ENCODE measurements around the gene MAP4K1. TPM values are rescaled to one million over a fixed set of nuclear protein-coding genes. Genes with fewer than 3 reads are reported as not detected.
A peak's percentile ranks its signal among the peaks of the same experiment; 100 is the strongest.

Gene MAP4K1
- total RNA-seq, 4 donors from 2014 or later, result 0.68 to 2.8 (median 1.8) TPM

DNA sequence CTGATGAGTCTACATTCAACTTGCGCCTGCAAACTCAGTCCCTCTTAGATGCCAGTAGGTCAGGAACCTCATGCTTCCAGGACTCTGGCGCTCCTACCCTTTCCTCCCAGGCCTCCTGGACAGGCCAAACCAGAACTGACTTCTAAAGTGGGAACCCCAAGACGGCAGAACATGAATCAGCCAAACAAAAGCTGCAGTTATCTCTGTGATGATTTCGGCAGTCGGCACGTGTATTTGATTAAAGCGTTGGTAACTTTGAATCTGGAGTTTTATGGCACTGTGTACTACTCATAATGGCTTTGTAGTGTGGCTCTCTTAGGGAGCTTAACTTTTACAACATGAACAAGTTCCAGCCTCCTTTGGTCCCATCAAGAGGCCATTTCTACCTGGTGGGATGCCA, 43.4 kb upstream of the MAP4K1 start:
- H3K27me3 ChIP-seq, result no peaks in the 10 kb centered on the region
- peaks cover 99% of the 10 kb centered on the region for H3K4me1 ChIP-seq
- WGBS, result 43% methylated on average over 6 of the region's 7 CpGs

DNA sequence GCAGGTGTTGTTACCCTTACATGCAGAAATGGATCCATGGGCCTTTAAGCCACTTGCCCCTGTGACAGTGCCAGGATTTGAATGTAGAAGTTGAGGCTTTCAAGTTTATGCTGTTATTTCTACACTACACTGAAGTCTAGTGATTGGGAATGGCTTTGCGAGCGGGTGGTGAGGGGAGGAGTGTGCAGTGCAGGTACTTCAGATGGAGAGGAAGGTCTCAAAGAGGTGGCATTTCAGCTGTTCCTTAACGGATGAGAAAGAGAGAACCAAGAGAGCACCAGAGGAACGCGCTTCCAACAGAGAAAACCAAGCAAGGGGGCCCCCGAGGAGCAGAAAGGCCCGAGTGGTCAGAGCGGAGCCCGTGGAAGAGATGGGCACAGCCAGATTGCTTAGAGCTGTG, 43.0 kb upstream of the MAP4K1 start:
- DNase-seq (ENCODE audit: low spot score in 2 of 2), result no peak
- Histone ChIP-seq H3K27me3 (no peaks in the 10 kb centered on the region), H3K4me1 (peaks cover 99% of the 10 kb centered on the region), H3K27ac (peak overlapping the region; percentile 96), H3K36me3 (no peaks in the 10 kb centered on the region), H3K9me3 (no peaks in the 10 kb centered on the region), H3K4me3 (no peak overlapping the region)
- 71% methylated on average over 9 of the region's 9 CpGs for WGBS
- TF ChIP-seq, protein P1, sequence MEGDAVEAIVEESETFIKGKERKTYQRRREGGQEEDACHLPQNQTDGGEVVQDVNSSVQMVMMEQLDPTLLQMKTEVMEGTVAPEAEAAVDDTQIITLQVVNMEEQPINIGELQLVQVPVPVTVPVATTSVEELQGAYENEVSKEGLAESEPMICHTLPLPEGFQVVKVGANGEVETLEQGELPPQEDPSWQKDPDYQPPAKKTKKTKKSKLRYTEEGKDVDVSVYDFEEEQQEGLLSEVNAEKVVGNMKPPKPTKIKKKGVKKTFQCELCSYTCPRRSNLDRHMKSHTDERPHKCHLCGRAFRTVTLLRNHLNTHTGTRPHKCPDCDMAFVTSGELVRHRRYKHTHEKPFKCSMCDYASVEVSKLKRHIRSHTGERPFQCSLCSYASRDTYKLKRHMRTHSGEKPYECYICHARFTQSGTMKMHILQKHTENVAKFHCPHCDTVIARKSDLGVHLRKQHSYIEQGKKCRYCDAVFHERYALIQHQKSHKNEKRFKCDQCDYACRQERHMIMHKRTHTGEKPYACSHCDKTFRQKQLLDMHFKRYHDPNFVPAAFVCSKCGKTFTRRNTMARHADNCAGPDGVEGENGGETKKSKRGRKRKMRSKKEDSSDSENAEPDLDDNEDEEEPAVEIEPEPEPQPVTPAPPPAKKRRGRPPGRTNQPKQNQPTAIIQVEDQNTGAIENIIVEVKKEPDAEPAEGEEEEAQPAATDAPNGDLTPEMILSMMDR (IDR thresholded peaks at IDR 0.05), result no peak
- no peak for TF ChIP-seq POLR2AphosphoS5 (IDR thresholded peaks at IDR 0.05)
- TF ChIP-seq EP300 (IDR thresholded peaks at IDR 0.05), result no peak
- TF ChIP-seq POLR2A (IDR thresholded peaks at IDR 0.05), result no peak

More for the DNA sequence above, 43.4 kb upstream of the MAP4K1 start:
- peak overlapping the region; percentile 96 for H3K27ac ChIP-seq
- H3K36me3 ChIP-seq, result no peaks in the 10 kb centered on the region
- H3K9me3 ChIP-seq, result no peaks in the 10 kb centered on the region
- TF ChIP-seq POLR2A (IDR thresholded peaks at IDR 0.05) (no peak), POLR2AphosphoS5 (IDR thresholded peaks at IDR 0.05) (no peak), EP300 (IDR thresholded peaks at IDR 0.05) (no peak)
- TF ChIP-seq, protein P1 (IDR thresholded peaks at IDR 0.05), result no peak
- no peak for DNase-seq (ENCODE audit: low spot score in 2 of 2)
- no peak overlapping the region for H3K4me3 ChIP-seq

DNA sequence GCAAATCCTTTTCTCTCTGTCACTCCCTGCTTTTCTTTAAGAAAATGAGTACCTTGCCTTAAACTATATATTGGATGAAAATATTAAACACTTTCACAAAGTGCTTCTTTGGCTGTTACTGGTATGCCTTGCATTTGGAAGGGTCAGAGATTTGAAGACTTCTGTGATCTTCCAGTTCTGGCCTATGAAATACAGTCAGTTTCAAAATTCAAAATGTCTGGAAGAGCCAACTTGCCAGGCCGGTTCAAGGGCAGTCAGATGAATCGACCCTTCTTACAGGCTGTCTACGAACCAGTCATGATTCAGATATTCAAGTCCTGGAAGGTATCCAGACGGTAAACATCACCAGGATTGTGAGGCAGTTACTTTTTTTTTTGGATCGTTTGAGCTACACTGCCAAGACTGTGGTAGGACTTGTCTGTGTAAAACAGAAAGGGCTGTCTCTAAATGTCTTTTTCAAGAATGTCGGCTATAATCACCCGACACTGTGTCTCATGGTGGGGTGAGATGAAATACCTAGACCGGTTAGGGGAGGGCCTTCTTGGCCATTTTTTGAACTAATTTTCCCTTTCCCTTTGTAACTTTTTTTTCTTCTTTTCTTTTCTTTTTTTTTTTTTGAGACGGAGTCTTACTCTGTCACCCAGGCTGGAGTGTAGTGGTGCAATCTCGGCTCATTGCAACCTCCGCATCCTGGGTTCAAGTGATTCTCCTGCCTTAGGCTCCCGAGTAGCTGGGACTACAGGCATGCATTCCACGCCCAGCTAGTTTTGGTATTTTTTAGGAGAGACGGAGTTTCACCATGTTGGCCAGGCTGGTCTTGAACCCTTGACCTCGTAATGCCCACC, 40.9 kb upstream of the MAP4K1 start:
- H3K27ac ChIP-seq, result peak overlapping the region; percentile 96
- no peak for DNase-seq (ENCODE audit: low spot score in 2 of 2)
- WGBS, result 22% methylated on average over 15 of the region's 15 CpGs
- H3K9me3 ChIP-seq, result no peaks in the 10 kb centered on the region
- H3K36me3 ChIP-seq, result no peaks in the 10 kb centered on the region
- H3K27me3 ChIP-seq, result no peaks in the 10 kb centered on the region
- TF ChIP-seq EP300 (IDR thresholded peaks at IDR 0.05) (no peak), POLR2AphosphoS5 (IDR thresholded peaks at IDR 0.05) (peak in 2 of 3 donors; percentile 84 to 90), POLR2A (IDR thresholded peaks at IDR 0.05) (no peak)
- TF ChIP-seq, protein P1 (IDR thresholded peaks at IDR 0.05), result no peak
- H3K4me1 ChIP-seq, result peaks cover 98% of the 10 kb centered on the region
- H3K4me3 ChIP-seq, result peak overlapping the region; percentile 27

DNA sequence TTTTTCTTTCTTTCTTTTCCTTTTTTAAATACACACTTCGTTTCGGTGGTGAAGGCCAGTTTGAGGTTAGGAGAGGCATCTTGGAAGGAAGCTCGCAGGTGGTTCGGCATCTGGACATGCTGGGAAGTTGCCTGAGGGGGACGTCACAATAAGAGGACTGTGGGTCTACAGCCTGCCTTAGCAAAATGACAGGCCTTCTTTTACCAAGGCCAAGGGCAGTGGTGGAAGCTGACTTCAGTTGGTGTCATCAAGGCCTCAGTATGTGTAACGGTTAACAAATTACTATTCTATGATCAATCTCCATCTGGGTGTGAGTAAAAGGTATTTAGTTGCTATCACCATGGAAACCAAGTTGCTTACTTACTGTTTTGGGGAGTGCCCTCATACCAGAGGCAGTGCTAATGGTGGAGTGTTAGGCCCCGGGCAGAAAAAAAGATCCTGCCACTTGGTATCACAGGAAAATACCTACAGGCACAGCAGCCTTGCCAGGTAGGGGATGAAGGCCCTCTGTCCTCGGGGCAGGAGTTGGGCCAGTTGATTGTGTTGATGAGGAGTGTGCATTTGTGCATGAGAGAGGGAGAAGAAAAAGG, 40.0 kb upstream of the MAP4K1 start:
- Histone ChIP-seq H3K9me3 (no peaks in the 10 kb centered on the region), H3K27ac (peak overlapping the region; percentile 96), H3K4me3 (no peak overlapping the region), H3K27me3 (no peaks in the 10 kb centered on the region), H3K4me1 (peaks cover 98% of the 10 kb centered on the region), H3K36me3 (no peaks in the 10 kb centered on the region)
- DNase-seq (ENCODE audit: low spot score in 2 of 2), result no peak
- 41% methylated on average over 8 of the region's 8 CpGs for WGBS
- TF ChIP-seq EP300 (IDR thresholded peaks at IDR 0.05) (no peak), POLR2AphosphoS5 (IDR thresholded peaks at IDR 0.05) (no peak), POLR2A (IDR thresholded peaks at IDR 0.05) (no peak)
- TF ChIP-seq, protein P1 (IDR thresholded peaks at IDR 0.05), result no peak

Measured in suprapubic skin (tissue), 4 donors.